IMR-90 (cell line): ENCODE results near the gene TEX22. TPM values are rescaled to one million over a fixed set of nuclear protein-coding genes. Genes with fewer than 3 reads are reported as not detected.

ENCODE experiments used
- ATAC-seq: fragments of 200-7000 bp; cut with Tn5 transposase; 2 replicates; pipeline ENCODE4 v1.9.1; 2020; ENCODE audit warnings: low read depth, mild to moderate bottlenecking, moderate library complexity
- BruUV-seq: library from RNA; stranded (reverse); fragments of 400-500 nt; replicated peaks from 2 replicates; lab custom pipeline; 2021; lab: Mats Ljungman, UMichigan
- CTCF ChIA-PET: fragments of 300-600 bp; formaldehyde crosslinking; extraction: SDS; loops from one replicate; lab custom pipeline; 2021; ENCODE audit warnings: antibody characterized with exemption; lab: Yijun Ruan, JAX
- POLR2A ChIA-PET: fragments of 300-600 bp; sonication (Branson Sonifier 250); formaldehyde crosslinking; loops from one replicate; lab custom pipeline; 2022; ENCODE audit warnings: antibody characterized with exemption; ENCODE audit not compliant: unreplicated experiment; lab: Charles Lee
- DNase-seq: peaks from one replicate; pipeline ENCODE4 v3.0.0; 2013
- H2AFZ ChIP-seq: replicated peaks from 2 replicates; pipeline ENCODE3; 2013; ENCODE audit warnings: low read length, mild to moderate bottlenecking; ENCODE audit not compliant: poor library complexity
- H2AK5ac ChIP-seq: 2 replicates; pipeline ENCODE4 v1.6.1; 2013; ENCODE audit warnings: low read depth, low read length, inconsistent platforms
- H2AK9ac ChIP-seq: replicated peaks from 2 replicates; pipeline ENCODE3; 2013; ENCODE audit warnings: mild to moderate bottlenecking, low read depth, low read length, moderate library complexity; ENCODE audit not compliant: poor library complexity
- H2BK120ac ChIP-seq: 2 replicates; pipeline ENCODE4 v1.6.1; 2013; ENCODE audit warnings: low read depth, low read length, inconsistent platforms
- H2BK15ac ChIP-seq: 3 replicates; pipeline ENCODE4 v1.6.1; 2013; ENCODE audit warnings: low read depth, low read length, inconsistent platforms
- H2BK20ac ChIP-seq: 2 replicates; pipeline ENCODE4 v1.6.1; 2013; ENCODE audit warnings: low read depth, mild to moderate bottlenecking, inconsistent platforms, low read length, moderate library complexity
- H2BK5ac ChIP-seq: 2 replicates; pipeline ENCODE4 v1.6.1; 2013; ENCODE audit warnings: mild to moderate bottlenecking, low read depth, low read length, inconsistent platforms; ENCODE audit not compliant: poor library complexity, severe bottlenecking
- H3K14ac ChIP-seq: replicated peaks from 2 replicates; pipeline ENCODE4 v1.6.1; 2013; ENCODE audit warnings: low read depth, low read length, inconsistent platforms
- H3K18ac ChIP-seq: 2 replicates; pipeline ENCODE4 v1.6.1; 2013; ENCODE audit warnings: low read depth, low read length, control low read depth
- H3K23ac ChIP-seq: 2 replicates; pipeline ENCODE4 v1.6.1; 2013; ENCODE audit warnings: low read depth, low read length, inconsistent platforms
- H3K27ac ChIP-seq: 2 replicates; pipeline ENCODE4 v1.5.1; 2013; ENCODE audit warnings: mild to moderate bottlenecking, control low read depth, low read length; ENCODE audit not compliant: insufficient read depth
- H3K27me3 ChIP-seq: 2 replicates; pipeline ENCODE4 v1.6.1; 2013; ENCODE audit warnings: low read length; ENCODE audit not compliant: control insufficient read depth, insufficient read depth
- H3K36me3 ChIP-seq: 2 replicates; pipeline ENCODE4 v1.6.1; 2013; ENCODE audit warnings: low read length, mixed read lengths; ENCODE audit not compliant: control insufficient read depth, insufficient read depth
- H3K4ac ChIP-seq: 2 replicates; pipeline ENCODE4 v1.6.1; 2013; ENCODE audit warnings: low read depth, low read length, inconsistent platforms
- H3K4me1 ChIP-seq: 2 replicates; pipeline ENCODE4 v1.6.1; 2013; ENCODE audit warnings: low read length, mixed read lengths; ENCODE audit not compliant: control insufficient read depth, insufficient read depth
- H3K4me2 ChIP-seq: 2 replicates; pipeline ENCODE4 v1.6.1; 2013; ENCODE audit warnings: low read depth, mild to moderate bottlenecking, control low read depth, low read length, moderate library complexity
- H3K4me3 ChIP-seq: 2 replicates; pipeline ENCODE4 v1.5.1; 2013; ENCODE audit warnings: low read depth, mild to moderate bottlenecking, control low read depth, low read length, moderate library complexity; ENCODE audit not compliant: insufficient read depth
- H3K56ac ChIP-seq: 2 replicates; pipeline ENCODE4 v1.6.1; 2013; ENCODE audit warnings: low read length, inconsistent platforms; ENCODE audit not compliant: insufficient read depth; ENCODE audit errors: extremely low read depth
- H3K79me1 ChIP-seq, 2 experiments: 2 replicates each; pipeline ENCODE4 v1.6.1; 2013; ENCODE audit warnings: low read length in 2 of 2, inconsistent platforms in 1 of 2, low read depth in 1 of 2
- H3K9ac ChIP-seq: 2 replicates; pipeline ENCODE4 v1.6.1; 2013; ENCODE audit warnings: low read depth, low read length, control low read depth
- H3K9me1 ChIP-seq: 2 replicates; pipeline ENCODE4 v1.6.1; 2013; ENCODE audit warnings: low read length, inconsistent platforms; ENCODE audit not compliant: insufficient read depth
- H3K9me3 ChIP-seq: 2 replicates; pipeline ENCODE4 v1.6.1; 2013; ENCODE audit warnings: low read length; ENCODE audit not compliant: control insufficient read depth, insufficient read depth
- H4K20me1 ChIP-seq: 2 replicates; pipeline ENCODE4 v1.6.1; 2013; ENCODE audit warnings: low read length, inconsistent platforms; ENCODE audit not compliant: insufficient read depth
- H4K5ac ChIP-seq: 2 replicates; pipeline ENCODE4 v1.6.1; 2013; ENCODE audit warnings: mild to moderate bottlenecking, low read depth, low read length, control low read depth
- H4K8ac ChIP-seq, 2 experiments: 2 replicates each; pipeline ENCODE4 v1.6.1; 2013; ENCODE audit warnings: low read depth in 2 of 2, low read length in 2 of 2, control low read depth in 1 of 2, inconsistent platforms in 1 of 2
- H4K91ac ChIP-seq: 2 replicates; pipeline ENCODE4 v1.6.1; 2013; ENCODE audit warnings: low read depth, low read length, inconsistent platforms; ENCODE audit not compliant: insufficient read depth
- CHD1 ChIP-seq: IDR thresholded peaks from 2 replicates; pipeline ENCODE4 v1.6.1; 2012; ENCODE audit warnings: low read depth, low read length, improper control_type of control experiment
- FOS ChIP-seq: fragments of 150-350 bp; IDR thresholded peaks from 2 replicates; pipeline ENCODE4 v1.6.1; 2016; ENCODE audit warnings: low read depth, low read length
- MAFK ChIP-seq: IDR thresholded peaks from 2 replicates; pipeline ENCODE4 v1.6.1; 2012; ENCODE audit warnings: low read depth, low read length, improper control_type of control experiment
- MAZ ChIP-seq: IDR thresholded peaks from 2 replicates; pipeline ENCODE4 v1.6.1; 2012; ENCODE audit warnings: low read depth, mild to moderate bottlenecking, low read length, improper control_type of control experiment, moderate library complexity, borderline replicate concordance
- MXI1 ChIP-seq: IDR thresholded peaks from 2 replicates; pipeline ENCODE4 v1.6.1; 2012; ENCODE audit warnings: low read depth, mild to moderate bottlenecking, low read length, moderate library complexity, borderline replicate concordance
- NFE2L2 ChIP-seq: fragments of 150-350 bp; IDR thresholded peaks from 2 replicates; pipeline ENCODE4 v1.6.1; 2016; ENCODE audit warnings: low read depth, mild to moderate bottlenecking, low read length
- POLR2A ChIP-seq: IDR thresholded peaks from 2 replicates; pipeline ENCODE4 v1.6.1; 2012; ENCODE audit warnings: mild to moderate bottlenecking, low read depth, low read length
- RAD21 ChIP-seq: IDR thresholded peaks from 2 replicates; pipeline ENCODE4 v1.6.1; 2012; ENCODE audit warnings: low read length, improper control_type of control experiment
- RCOR1 ChIP-seq: IDR thresholded peaks from 2 replicates; pipeline ENCODE4 v1.6.1; 2012; ENCODE audit warnings: mild to moderate bottlenecking, low read length, improper control_type of control experiment; ENCODE audit not compliant: insufficient replicate concordance
- RFX5 ChIP-seq: IDR thresholded peaks from 2 replicates; pipeline ENCODE4 v1.8.0; 2012; ENCODE audit warnings: low read depth, mild to moderate bottlenecking, low read length, moderate library complexity
- SMC3 ChIP-seq: fragments of 150-350 bp; IDR thresholded peaks from 2 replicates; pipeline ENCODE4 v1.6.1; 2016; ENCODE audit warnings: low read depth, mild to moderate bottlenecking, antibody characterized with exemption, low read length, moderate library complexity
- WGBS, 2 experiments: methylation state at CpG; one replicate each; pipeline versions ENCODE4 v1.1.5 to v1.1.7; 2013; ENCODE audit warnings: missing lambda C conversion rate in 2 of 2; ENCODE audit not compliant: insufficient read length in 1 of 2; ENCODE audit errors: extremely low coverage in 2 of 2; 5-methylcytosine and 5-hydroxymethylcytosine counted together
- dilution Hi-C: fragments of 300-500 bp; cut with HindIII; formaldehyde crosslinking; loops from one replicate; pipeline ENCODE4 v1.14.3; 2018; ENCODE audit warnings: low sequenced_read_pairs; ENCODE audit not compliant: unreplicated experiment
- in situ Hi-C: fragments of 300-500 bp; cut with MboI; formaldehyde crosslinking; loops from 3 replicates; pipeline ENCODE4 v1.14.3; 2019; ENCODE audit warnings: low sequenced_read_pairs, inconsistent platforms, mixed read lengths
- intact Hi-C: fragments of 100-400 bp; cut with micrococcal nuclease; formaldehyde crosslinking; loops from 2 replicates; pipeline ENCODE4 v1.10.0; 2022
- polyA plus RNA-seq, 3 experiments: library from polyadenylated mRNA; depleted of rRNA; stranded (reverse); fragments of >200 nt; gene quantifications; 2 replicates each; pipeline ENCODE4 v1.2.3, GENCODE V29; 2012; ENCODE audit warnings: low replicate concordance in 1 of 3
- total RNA-seq: library from RNA; depleted of rRNA; stranded (reverse); fragments of >200 nt; gene quantifications from 2 replicates; pipeline ENCODE4 v1.2.3, GENCODE V29; 2012
- TF ChIP-seq, protein P1 (sequence below): conservative IDR thresholded peaks from 2 replicates; pipeline ENCODE4 v1.5.1; 2012; ENCODE audit warnings: mild to moderate bottlenecking, low read depth, low read length, improper control_type of control experiment
- TF ChIP-seq, protein P2 (sequence below): fragments of 150-350 bp; IDR thresholded peaks from 2 replicates; pipeline ENCODE4 v1.6.1; 2016; ENCODE audit warnings: low read depth, mild to moderate bottlenecking, low read length, moderate library complexity, borderline replicate concordance
- TF ChIP-seq, protein P3 (sequence below): fragments of 150-350 bp; IDR thresholded peaks from 2 replicates; pipeline ENCODE4 v1.6.1; 2017; ENCODE audit warnings: mild to moderate bottlenecking, antibody characterized with exemption, low read length, low read depth

The TEX22 gene
- total and polyA plus RNA-seq, 2 of the 4 experiments (the other 2 are of a cell fraction) = 0.10 to 0.18 TPM

DNA sequence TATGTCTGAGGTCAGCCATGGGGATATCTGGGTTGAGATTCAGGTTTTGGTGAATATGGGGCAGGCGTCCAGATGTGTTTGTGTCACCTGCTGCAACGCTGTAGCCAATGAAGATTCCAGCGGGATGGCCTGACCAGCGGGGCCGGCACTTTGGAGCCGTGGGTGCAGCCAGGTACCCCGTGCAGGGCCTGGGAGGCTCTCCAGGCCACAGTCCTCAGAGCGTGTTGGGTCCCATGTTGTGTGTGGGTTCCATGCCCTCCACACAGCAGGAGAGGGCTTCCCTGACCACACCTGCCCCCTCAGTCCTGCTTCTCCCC, 2.8 kb upstream of the TEX22 start:
- H2AFZ ChIP-seq = no peak overlapping the region

More for the DNA sequence above, 2.8 kb upstream of the TEX22 start:
- Histone ChIP-seq H3K4me3 (no peak overlapping the region), H3K79me1 (peaks cover 16 to 29% of the 10 kb centered on the region in 2 experiments; a peak in 3 of 4 replicates), H4K20me1 (no peaks in the 10 kb centered on the region), H3K18ac (no peak overlapping the region), H3K14ac (no peak overlapping the region), H3K4me2 (no peak overlapping the region), H4K91ac (no peak overlapping the region), H3K56ac (no peak overlapping the region), H4K5ac (no peak overlapping the region), H2AK9ac (no peak overlapping the region), H3K27ac (no peak overlapping the region), H3K9me1 (no peaks in the 10 kb centered on the region), H2BK20ac (no peak overlapping the region), H2BK120ac (no peak overlapping the region), H3K23ac (no peak overlapping the region), H3K27me3 (no peaks in the 10 kb centered on the region), H3K4me1 (peaks cover 5% of the 10 kb centered on the region; the same call in 1 of the 2 replicates), H2BK5ac (no peak overlapping the region), H2AK5ac (no peak overlapping the region), H2BK15ac (no peak overlapping the region), H3K9ac (no peak overlapping the region), H3K36me3 (peaks cover 11% of the 10 kb centered on the region), H3K4ac (no peak overlapping the region), H4K8ac (no peak overlapping the region), H3K9me3 (peaks cover 4% of the 10 kb centered on the region)
- ChIA-PET CTCF (no interaction called here), POLR2A (no interaction called here)
- TF ChIP-seq RFX5 (no peak), RAD21 (no peak), POLR2A (no peak), SMC3 (no peak), RCOR1 (no peak), MAZ (no peak), MXI1 (no peak), MAFK (no peak), FOS (no peak), CHD1 (no peak), NFE2L2 (no peak)
- TF ChIP-seq, protein P1, sequence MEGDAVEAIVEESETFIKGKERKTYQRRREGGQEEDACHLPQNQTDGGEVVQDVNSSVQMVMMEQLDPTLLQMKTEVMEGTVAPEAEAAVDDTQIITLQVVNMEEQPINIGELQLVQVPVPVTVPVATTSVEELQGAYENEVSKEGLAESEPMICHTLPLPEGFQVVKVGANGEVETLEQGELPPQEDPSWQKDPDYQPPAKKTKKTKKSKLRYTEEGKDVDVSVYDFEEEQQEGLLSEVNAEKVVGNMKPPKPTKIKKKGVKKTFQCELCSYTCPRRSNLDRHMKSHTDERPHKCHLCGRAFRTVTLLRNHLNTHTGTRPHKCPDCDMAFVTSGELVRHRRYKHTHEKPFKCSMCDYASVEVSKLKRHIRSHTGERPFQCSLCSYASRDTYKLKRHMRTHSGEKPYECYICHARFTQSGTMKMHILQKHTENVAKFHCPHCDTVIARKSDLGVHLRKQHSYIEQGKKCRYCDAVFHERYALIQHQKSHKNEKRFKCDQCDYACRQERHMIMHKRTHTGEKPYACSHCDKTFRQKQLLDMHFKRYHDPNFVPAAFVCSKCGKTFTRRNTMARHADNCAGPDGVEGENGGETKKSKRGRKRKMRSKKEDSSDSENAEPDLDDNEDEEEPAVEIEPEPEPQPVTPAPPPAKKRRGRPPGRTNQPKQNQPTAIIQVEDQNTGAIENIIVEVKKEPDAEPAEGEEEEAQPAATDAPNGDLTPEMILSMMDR = no peak
- TF ChIP-seq, protein P2, sequence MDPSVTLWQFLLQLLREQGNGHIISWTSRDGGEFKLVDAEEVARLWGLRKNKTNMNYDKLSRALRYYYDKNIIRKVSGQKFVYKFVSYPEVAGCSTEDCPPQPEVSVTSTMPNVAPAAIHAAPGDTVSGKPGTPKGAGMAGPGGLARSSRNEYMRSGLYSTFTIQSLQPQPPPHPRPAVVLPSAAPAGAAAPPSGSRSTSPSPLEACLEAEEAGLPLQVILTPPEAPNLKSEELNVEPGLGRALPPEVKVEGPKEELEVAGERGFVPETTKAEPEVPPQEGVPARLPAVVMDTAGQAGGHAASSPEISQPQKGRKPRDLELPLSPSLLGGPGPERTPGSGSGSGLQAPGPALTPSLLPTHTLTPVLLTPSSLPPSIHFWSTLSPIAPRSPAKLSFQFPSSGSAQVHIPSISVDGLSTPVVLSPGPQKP = no peak
- TF ChIP-seq, protein P3, sequence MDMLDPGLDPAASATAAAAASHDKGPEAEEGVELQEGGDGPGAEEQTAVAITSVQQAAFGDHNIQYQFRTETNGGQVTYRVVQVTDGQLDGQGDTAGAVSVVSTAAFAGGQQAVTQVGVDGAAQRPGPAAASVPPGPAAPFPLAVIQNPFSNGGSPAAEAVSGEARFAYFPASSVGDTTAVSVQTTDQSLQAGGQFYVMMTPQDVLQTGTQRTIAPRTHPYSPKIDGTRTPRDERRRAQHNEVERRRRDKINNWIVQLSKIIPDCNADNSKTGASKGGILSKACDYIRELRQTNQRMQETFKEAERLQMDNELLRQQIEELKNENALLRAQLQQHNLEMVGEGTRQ = no peak
- no TSS peak for BruUV-seq
- no peak for ATAC-seq
- in situ Hi-C loops (no loop called here), intact Hi-C loops (no loop called here), dilution Hi-C loops (no loop called here)
- no peak for DNase-seq
- no CpG with 5 or more reads among the region's 8 CpGs for WGBS, 2 experiments
